Gastrocnemius medialis (tissue), 4 donors: ENCODE data around the gene DPP4. TPM values are rescaled to one million over a fixed set of nuclear protein-coding genes. Genes with fewer than 3 reads are reported as not detected.

Experiments
- ATAC-seq, 2 donors: fragments of 150-250 bp; one replicate each; pipeline ENCODE4 v1.9.1; 2016
- DNase-seq, 2 donors: peaks; one replicate each; pipeline ENCODE4 v3.0.0-alpha.2; 2019
- H3K27ac ChIP-seq, 4 donors: fragments of 200-600 bp; sonication (generic); 1 replicate in 1 of 4; 2 replicates in 3 of 4; pipeline ENCODE4 v1.5.1; 2016 to 2018; ENCODE audit warnings: mild to moderate bottlenecking in 2 of 4, moderate library complexity in 1 of 4
- H3K27me3 ChIP-seq, 3 donors: fragments of 200-600 bp; sonication (generic) in 2 of 3; 1 replicate in 1 of 3; 2 replicates in 2 of 3; pipeline versions ENCODE4 v1.5.1 to v1.6.0; 2016 to 2019; ENCODE audit warnings: mild to moderate bottlenecking in 1 of 3, moderate library complexity in 1 of 3
- H3K36me3 ChIP-seq, 2 donors: fragments of 200-600 bp; sonication (generic) in 1 of 2; one replicate each; pipeline ENCODE4 v1.5.1; 2017 to 2018
- H3K4me1 ChIP-seq, 2 donors: fragments of 200-600 bp; sonication (generic) in 1 of 2; one replicate each; pipeline ENCODE4 v1.5.1; 2016 to 2017; ENCODE audit warnings: mild to moderate bottlenecking in 2 of 2
- H3K4me3 ChIP-seq, 4 donors: fragments of 200-600 bp; sonication (generic) in 3 of 4; 1 replicate in 1 of 4; 2 replicates in 3 of 4; pipeline ENCODE4 v1.5.1; 2016 to 2019; ENCODE audit warnings: mild to moderate bottlenecking in 2 of 4
- H3K9me3 ChIP-seq, 3 donors: fragments of 200-600 bp; sonication (generic) in 2 of 3; 1 replicate in 1 of 3; 2 replicates in 2 of 3; pipeline ENCODE4 v1.5.1; 2016 to 2019
- CTCF ChIP-seq, 5 experiments: fragments of 450-650 bp in 3 of 5; fragments of 200-600 bp in 2 of 5; sonication (generic) in 2 of 5; IDR thresholded peaks in 4 of 5; conservative IDR thresholded peaks in 1 of 5; 1 replicate in 4 of 5; 2 replicates in 1 of 5; pipeline ENCODE4 v1.5.1; 2016 to 2019; ENCODE audit warnings: antibody characterized with exemption in 5 of 5, mild to moderate bottlenecking in 3 of 5, moderate library complexity in 3 of 5
- POLR2A ChIP-seq, 2 donors: fragments of 450-650 bp; IDR thresholded peaks; one replicate each; pipeline ENCODE4 v1.6.1; 2017; ENCODE audit warnings: antibody characterized with exemption in 2 of 2, mild to moderate bottlenecking in 2 of 2, moderate library complexity in 2 of 2
- in situ Hi-C, 4 donors: fragments of 200-750 bp; cut with MboI; loops; one replicate each; pipeline versions ENCODE4 v1.15.0 to v1.8.0; 2017; ENCODE audit warnings: low sequenced_read_pairs in 4 of 4
- intact Hi-C: fragments of 100-400 bp; cut with DNase I; formaldehyde crosslinking; loops from one replicate; pipeline ENCODE4 v1.15.1; 2023; ENCODE audit warnings: low total_unique reads
- total RNA-seq, 4 donors: library from RNA; depleted of rRNA; stranded (reverse); fragments of >200 nt; gene quantifications; one replicate each; pipeline versions ENCODE4 v1.1.0 to v1.2.3, GENCODE V29; 2016

The DPP4 gene
- total RNA-seq, 4 donors from 2014 or later, result 2.2 to 7.9 (median 3.7) TPM

- no peak for ATAC-seq
- intact Hi-C loops, result loop anchor here (2.0 kb wide), 1 partner anchor 115 kb away; no protein-coding TSS in a partner anchor
- Histone ChIP-seq H3K4me3 (no peak overlapping the region), H3K36me3 (no peaks in the 10 kb centered on the region), H3K4me1 (no peaks in the 10 kb centered on the region), H3K9me3 (no peaks in the 10 kb centered on the region), H3K27ac (no peak overlapping the region), H3K27me3 (no peaks in the 10 kb centered on the region)
- TF ChIP-seq CTCF (IDR thresholded peaks at IDR 0.05 in 4 of 5, conservative IDR thresholded peaks at IDR 0.05 in 1 of 5) (no peak), POLR2A (IDR thresholded peaks at IDR 0.05) (no peak)
- no peak for DNase-seq
- in situ Hi-C loops, result loop anchor here in 3 of 4 donors (5.0 to 25.0 kb wide), 4 partner anchors 113 to 303 kb away; partner anchors contain the start of gene IFIH1 (in 1 of the 3)
These were observed 64.5 kb downstream of the DPP4 start for GRCh38 chr2:162009543-162009942.

GRCh38 chr2:162007447-162008040 is 66.5 kb downstream of the DPP4 start:
- intact Hi-C loops, result loop anchor here (2.0 kb wide), 1 partner anchor 117 kb away; no protein-coding TSS in a partner anchor
- no peak for TF ChIP-seq POLR2A (IDR thresholded peaks at IDR 0.05)
- TF ChIP-seq CTCF (IDR thresholded peaks at IDR 0.05 in 4 of 5, conservative IDR thresholded peaks at IDR 0.05 in 1 of 5), result peak in 4 of 5 experiments; percentile 14 to 66 (median 56)
- ATAC-seq, result no peak
- Histone ChIP-seq H3K9me3 (no peaks in the 10 kb centered on the region), H3K4me1 (no peaks in the 10 kb centered on the region), H3K4me3 (no peak overlapping the region), H3K27me3 (no peaks in the 10 kb centered on the region), H3K27ac (no peak overlapping the region), H3K36me3 (no peaks in the 10 kb centered on the region)
- in situ Hi-C loops, result loop anchor here in 3 of 4 donors (5.0 to 25.0 kb wide), 4 partner anchors 115 to 305 kb away; partner anchors contain the start of gene IFIH1 (in 1 of the 3)
- no peak for DNase-seq

- no peak overlapping the region for H3K4me3 ChIP-seq
- DNase-seq (no peak), ATAC-seq (no peak)
- no peaks in the 10 kb centered on the region for H3K27me3 ChIP-seq
- intact Hi-C loops (no loop called here), in situ Hi-C loops (loop anchor here in 3 of 4 donors (5.0 to 25.0 kb wide), 4 partner anchors 116 to 306 kb away; partner anchors contain the start of gene IFIH1 (in 1 of the 3))
- no peak overlapping the region for H3K27ac ChIP-seq
- no peaks in the 10 kb centered on the region for H3K36me3 ChIP-seq
- H3K9me3 ChIP-seq, result no peaks in the 10 kb centered on the region
- no peak for TF ChIP-seq POLR2A (IDR thresholded peaks at IDR 0.05)
- no peak for TF ChIP-seq CTCF (IDR thresholded peaks at IDR 0.05 in 4 of 5, conservative IDR thresholded peaks at IDR 0.05 in 1 of 5)
- no peaks in the 10 kb centered on the region for H3K4me1 ChIP-seq
These were observed 67.7 kb downstream of the DPP4 start for GRCh38 chr2:162006337-162006736.

GRCh38 chr2:162004031-162004430 is 70.0 kb downstream of the DPP4 start:
- H3K36me3 ChIP-seq, result no peaks in the 10 kb centered on the region
- DNase-seq (no peak), ATAC-seq (no peak)
- H3K9me3 ChIP-seq, result no peaks in the 10 kb centered on the region
- TF ChIP-seq POLR2A (IDR thresholded peaks at IDR 0.05) (no peak), CTCF (IDR thresholded peaks at IDR 0.05 in 4 of 5, conservative IDR thresholded peaks at IDR 0.05 in 1 of 5) (no peak)
- H3K4me3 ChIP-seq, result no peak overlapping the region
- no peaks in the 10 kb centered on the region for H3K4me1 ChIP-seq
- intact Hi-C loops, result no loop called here
- in situ Hi-C loops, result loop anchor here in 3 of 4 donors (10.0 to 25.0 kb wide), 3 partner anchors 121 to 308 kb away; partner anchors contain the start of gene IFIH1 (in 1 of the 3)
- H3K27me3 ChIP-seq, result peaks cover 0 to 2% (median 0%) of the 10 kb centered on the region in 3 donors
- no peak overlapping the region for H3K27ac ChIP-seq
